CD4-positive, alpha-beta T cell (primary cell): Measurements from ENCODE around the gene RPS10. TPM values are rescaled to one million over a fixed set of nuclear protein-coding genes. Genes with fewer than 3 reads are reported as not detected.

ENCODE experiments used
- ATAC-seq: fragments of 200-7000 bp; cut with Tn5 transposase; one replicate; pipeline ENCODE4 v1.10.0; 2022; ENCODE audit warnings: mild to moderate bottlenecking; ENCODE audit not compliant: poor library complexity
- CTCF ChIA-PET: fragments of 350-600 bp; sonication (Branson Sonifier 250); formaldehyde crosslinking; loops from one replicate; lab custom pipeline; 2021; ENCODE audit warnings: antibody characterized with exemption, inconsistent platforms; lab: Charles Lee
- POLR2A ChIA-PET: fragments of 350-600 bp; sonication (Branson Sonifier 250); formaldehyde crosslinking; loops from one replicate; lab custom pipeline; 2021; ENCODE audit warnings: antibody characterized with exemption, inconsistent platforms; lab: Charles Lee
- DNase-seq, 14 experiments: peaks; one replicate each; pipeline ENCODE4 v3.0.0-alpha.2; 2013 to 2020; ENCODE audit warnings: mixed read lengths in 2 of 14
- H3K27ac ChIP-seq, 2 donors: one replicate each; pipeline versions ENCODE4 v1.5.1 to v1.7.0; 2013; ENCODE audit warnings: low read length in 2 of 2, low read depth in 1 of 2, mild to moderate bottlenecking in 1 of 2
- H3K27me3 ChIP-seq, 2 experiments: 1 replicate in 1 of 2; 2 replicates in 1 of 2; pipeline versions ENCODE4 v1.6.1 to v1.7.0; 2013; ENCODE audit warnings: low read length in 2 of 2, control low read depth in 1 of 2, mild to moderate bottlenecking in 1 of 2, moderate library complexity in 1 of 2; ENCODE audit not compliant: insufficient read depth in 2 of 2, control insufficient read depth in 1 of 2
- H3K36me3 ChIP-seq: one replicate; pipeline ENCODE4 v1.6.1; 2013; ENCODE audit warnings: low read length, control low read depth; ENCODE audit not compliant: insufficient read depth
- H3K4me1 ChIP-seq: one replicate; pipeline ENCODE4 v1.6.1; 2013; ENCODE audit warnings: low read length, control low read depth; ENCODE audit not compliant: insufficient read depth
- H3K4me3 ChIP-seq: one replicate; pipeline ENCODE4 v1.5.1; 2013; ENCODE audit warnings: mild to moderate bottlenecking, low read length, moderate library complexity
- H3K9me3 ChIP-seq, 2 experiments: 1 replicate in 1 of 2; 2 replicates in 1 of 2; pipeline versions ENCODE4 v1.6.1 to v1.7.0; 2013; ENCODE audit warnings: low read length in 2 of 2, mild to moderate bottlenecking in 2 of 2, control low read depth in 1 of 2, moderate library complexity in 1 of 2; ENCODE audit not compliant: control insufficient read depth in 1 of 2, insufficient read depth in 1 of 2
- H3K27ac Mint-ChIP-seq: one replicate; pipeline ENCODE4 v1.8.0; 2020; ENCODE audit warnings: mixed read lengths
- H3K27me3 Mint-ChIP-seq: one replicate; pipeline ENCODE4 v1.8.0; 2021; ENCODE audit warnings: mixed read lengths
- H3K36me3 Mint-ChIP-seq: one replicate; pipeline ENCODE4 v1.8.0; 2021; ENCODE audit warnings: low read depth, mixed read lengths
- H3K4me1 Mint-ChIP-seq: one replicate; pipeline ENCODE4 v1.8.0; 2021; ENCODE audit warnings: low read depth, mixed read lengths
- H3K4me3 Mint-ChIP-seq: one replicate; pipeline ENCODE4 v1.8.0; 2020; ENCODE audit warnings: mild to moderate bottlenecking, mixed read lengths
- H3K9me3 Mint-ChIP-seq: one replicate; pipeline ENCODE4 v1.8.0; 2020; ENCODE audit warnings: mixed read lengths
- CTCF ChIP-seq: fragments of 200-600 bp; IDR thresholded peaks from one replicate; pipeline ENCODE4 v1.8.0; 2022; ENCODE audit warnings: antibody characterized with exemption, mild to moderate bottlenecking
- intact Hi-C, 2 experiments: fragments of 100-400 bp; cut with DNase I in 1 of 2; cut with micrococcal nuclease in 1 of 2; formaldehyde crosslinking; loops; one replicate each; pipeline versions ENCODE4 v1.15.1 to v1.9.0; 2023 to 2025; cut with DNase I, micrococcal nuclease
- total RNA-seq, 174 experiments: library from RNA in 2 of 174; stranded (reverse) in 2 of 174; gene quantifications; one replicate each; pipeline ENCODE4 v1.2.3 and lab custom pipeline; 2021 to 2026

RPS10 gene
- total RNA-seq, 2 experiments from 2014 or later = 3,088 to 3,122 TPM

DNA sequence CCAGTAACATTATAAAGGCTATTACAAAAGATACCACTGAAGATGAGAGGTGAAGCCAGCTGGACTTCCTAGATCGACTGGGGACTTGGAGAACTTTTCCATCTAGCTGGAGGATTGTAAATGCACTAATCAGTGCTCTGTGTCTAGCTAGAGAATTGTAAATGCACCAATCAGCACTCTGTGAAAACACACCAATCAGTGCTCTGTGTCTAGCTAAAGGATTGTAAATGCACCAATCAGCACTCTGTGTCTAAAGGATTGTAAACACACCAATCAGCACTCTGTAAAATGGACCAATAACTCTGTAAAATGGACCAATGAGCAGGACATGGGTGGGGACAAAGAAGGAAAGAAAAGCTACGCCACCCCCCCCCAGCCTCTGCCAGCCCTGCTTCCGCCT, 13.6 kb upstream of the RPS10 start:
- Histone ChIP-seq H3K27me3 (no peaks in the 10 kb centered on the region), H3K36me3 (no peaks in the 10 kb centered on the region), H3K9me3 (peaks cover 0 to 6% of the 10 kb centered on the region in 2 experiments), H3K4me1 (no peaks in the 10 kb centered on the region), H3K4me3 (no peak overlapping the region), H3K27ac (no peak overlapping the region)
- TF ChIP-seq CTCF = no peak
- no peaks in the 10 kb centered on the region for H3K36me3 Mint-ChIP-seq
- intact Hi-C loops = no loop called here
- no peaks in the 10 kb centered on the region for H3K9me3 Mint-ChIP-seq
- H3K27me3 Mint-ChIP-seq = no peaks in the 10 kb centered on the region
- no peak overlapping the region for H3K4me3 Mint-ChIP-seq
- H3K4me1 Mint-ChIP-seq = no peaks in the 10 kb centered on the region
- ATAC-seq (no peak), DNase-seq (no peak)
- CTCF ChIA-PET = no interaction called here
- H3K27ac Mint-ChIP-seq = no peak overlapping the region
- POLR2A ChIA-PET = no interaction called here

- Mint-ChIP-seq H3K27me3 (no peaks in the 10 kb centered on the region), H3K9me3 (no peaks in the 10 kb centered on the region), H3K36me3 (no peaks in the 10 kb centered on the region), H3K4me3 (no peak overlapping the region), H3K4me1 (no peaks in the 10 kb centered on the region), H3K27ac (no peak overlapping the region)
- H3K9me3 ChIP-seq = peaks cover 0 to 6% of the 10 kb centered on the region in 2 experiments
- intact Hi-C loops = no loop called here
- TF ChIP-seq CTCF = no peak
- DNase-seq (no peak), ATAC-seq (no peak)
- no peaks in the 10 kb centered on the region for H3K36me3 ChIP-seq
- H3K4me1 ChIP-seq = no peaks in the 10 kb centered on the region
- H3K4me3 ChIP-seq = no peak overlapping the region
- POLR2A ChIA-PET = no interaction called here
- no peak overlapping the region for H3K27ac ChIP-seq
- CTCF ChIA-PET = no interaction called here
- H3K27me3 ChIP-seq = no peaks in the 10 kb centered on the region
Observed at GRCh38 chr6:34438705-34439104, 12.8 kb upstream of the RPS10 start.

GRCh38 chr6:34437644-34437970, 11.7 kb upstream of the RPS10 start:
- intact Hi-C loops = no loop called here
- ChIA-PET POLR2A (no interaction called here), CTCF (no interaction called here)
- ATAC-seq (no peak), DNase-seq (no peak)
- no peak overlapping the region for H3K27ac Mint-ChIP-seq
- no peak overlapping the region for H3K4me3 Mint-ChIP-seq
- no peaks in the 10 kb centered on the region for H3K9me3 Mint-ChIP-seq
- Histone ChIP-seq H3K4me1 (no peaks in the 10 kb centered on the region), H3K9me3 (peaks cover 0 to 6% of the 10 kb centered on the region in 2 experiments), H3K4me3 (no peak overlapping the region), H3K27me3 (no peaks in the 10 kb centered on the region), H3K27ac (no peak overlapping the region), H3K36me3 (no peaks in the 10 kb centered on the region)
- no peaks in the 10 kb centered on the region for H3K27me3 Mint-ChIP-seq
- TF ChIP-seq CTCF = no peak
- H3K4me1 Mint-ChIP-seq = no peaks in the 10 kb centered on the region
- H3K36me3 Mint-ChIP-seq = no peaks in the 10 kb centered on the region
